Keratinocyte (primary cell): ENCODE measurements around the gene ADSL.

Experiments
- EZH2 ChIP-seq: IDR thresholded peaks from one replicate; pipeline ENCODE4 v1.6.1; 2012; ENCODE audit warnings: inconsistent platforms, mild to moderate bottlenecking, low read length, moderate library complexity
- TF ChIP-seq, protein P1 (sequence below), 3 experiments: IDR thresholded peaks in 1 of 3; conservative IDR thresholded peaks in 1 of 3; optimal IDR thresholded peaks in 1 of 3; 2 replicates in 2 of 3; 3 replicates in 1 of 3; pipeline versions ENCODE3 to v1.5.1; 2011; ENCODE audit warnings: low read length in 3 of 3, mild to moderate bottlenecking in 3 of 3, moderate library complexity in 2 of 3, control low read depth in 1 of 3, inconsistent platforms in 1 of 3; ENCODE audit not compliant: insufficient read depth in 2 of 3; ENCODE audit errors: extremely low read depth in 1 of 3

DNA sequence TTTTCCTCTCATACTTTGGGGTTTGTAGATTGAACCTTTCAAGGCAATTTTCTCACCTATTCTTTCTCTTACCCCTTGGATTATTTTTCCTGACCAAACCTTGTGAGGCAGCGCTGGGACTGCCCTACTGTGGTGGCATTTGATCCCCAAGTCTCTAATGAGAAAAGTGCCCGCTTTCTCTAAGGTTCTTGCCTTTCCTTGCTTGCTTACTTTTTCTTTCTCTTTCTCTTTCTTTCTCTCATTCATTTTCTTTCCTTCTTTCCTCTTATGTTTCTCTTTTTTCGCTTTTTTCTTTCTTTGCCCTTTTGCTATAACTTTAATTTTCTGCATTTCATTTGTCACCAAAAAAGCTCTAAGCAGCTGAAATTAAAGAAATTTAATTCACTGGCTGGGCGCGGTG, 40.7 kb upstream of the ADSL start:
- TF ChIP-seq, protein P1, sequence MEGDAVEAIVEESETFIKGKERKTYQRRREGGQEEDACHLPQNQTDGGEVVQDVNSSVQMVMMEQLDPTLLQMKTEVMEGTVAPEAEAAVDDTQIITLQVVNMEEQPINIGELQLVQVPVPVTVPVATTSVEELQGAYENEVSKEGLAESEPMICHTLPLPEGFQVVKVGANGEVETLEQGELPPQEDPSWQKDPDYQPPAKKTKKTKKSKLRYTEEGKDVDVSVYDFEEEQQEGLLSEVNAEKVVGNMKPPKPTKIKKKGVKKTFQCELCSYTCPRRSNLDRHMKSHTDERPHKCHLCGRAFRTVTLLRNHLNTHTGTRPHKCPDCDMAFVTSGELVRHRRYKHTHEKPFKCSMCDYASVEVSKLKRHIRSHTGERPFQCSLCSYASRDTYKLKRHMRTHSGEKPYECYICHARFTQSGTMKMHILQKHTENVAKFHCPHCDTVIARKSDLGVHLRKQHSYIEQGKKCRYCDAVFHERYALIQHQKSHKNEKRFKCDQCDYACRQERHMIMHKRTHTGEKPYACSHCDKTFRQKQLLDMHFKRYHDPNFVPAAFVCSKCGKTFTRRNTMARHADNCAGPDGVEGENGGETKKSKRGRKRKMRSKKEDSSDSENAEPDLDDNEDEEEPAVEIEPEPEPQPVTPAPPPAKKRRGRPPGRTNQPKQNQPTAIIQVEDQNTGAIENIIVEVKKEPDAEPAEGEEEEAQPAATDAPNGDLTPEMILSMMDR (optimal IDR thresholded peaks at IDR 0.05 in 1 of 3, IDR thresholded peaks at IDR 0.05 in 1 of 3, conservative IDR thresholded peaks at IDR 0.05 in 1 of 3; ENCODE audit: extremely low read depth in 1 of 3, insufficient read depth in 2 of 3, low read length in 3 of 3) = no peak
- TF ChIP-seq EZH2 = no peak
